Measurements from ENCODE around the gene HACD4. TPM values are rescaled to one million over a fixed set of nuclear protein-coding genes. Genes with fewer than 3 reads are reported as not detected.

Gene HACD4
- total RNA-seq, 1 experiment from 2014 or later, result 0.63 TPM

GRCh38 chr9:21077781-21078180 is 46.3 kb upstream of the HACD4 start, which contains the start of gene IFNB1:
Gene IFNB1, minus strand, starts transcription at chr9:21077942. Its CDS starts 73 bp downstream, at chr9:21077869.
- H2BK120ac ChIP-seq (ENCODE audit: low read depth, low read length, poor library complexity, severe bottlenecking), result no peak within 1 kb of the TSS
- no peak within 1 kb of the TSS for H2AFZ ChIP-seq (ENCODE audit: low read length)
- H3K36me3 Mint-ChIP-seq (ENCODE audit: insufficient read depth in 1 of 3, low read depth in 3 of 3), result peaks cover 0 to 6% (median 0%) of the 10 kb centered on the region in 3 experiments; a peak in 3 of 7 replicates
- H3K56ac ChIP-seq (ENCODE audit: insufficient read length, low read depth, low read length), result no peak within 1 kb of the TSS
- no peak for DNase-seq
- no peak within 1 kb of the TSS for H3K27ac ChIP-seq (ENCODE audit: insufficient read length, low read depth, low read length)
- no peaks in the 10 kb centered on the region for H3K9me3 ChIP-seq (ENCODE audit: control insufficient read depth, low read depth, low read length)
- H2AK5ac ChIP-seq (ENCODE audit: insufficient read length, low read length), result no peak within 1 kb of the TSS
- no peaks in the 10 kb centered on the region for H3K27me3 Mint-ChIP-seq (ENCODE audit: low read depth)
- H2BK12ac ChIP-seq (ENCODE audit: insufficient read length, low read depth, low read length), result no peak within 1 kb of the TSS
- no peak within 1 kb of the TSS for H3K4ac ChIP-seq (ENCODE audit: low read depth, low read length)
- H3K9ac ChIP-seq (ENCODE audit: extremely low read depth, insufficient read length, low read length), result no peak within 1 kb of the TSS
- H2BK20ac ChIP-seq (ENCODE audit: low read depth, low read length, poor library complexity, severe bottlenecking), result no peak within 1 kb of the TSS
- H3K27me3 ChIP-seq (ENCODE audit: insufficient read depth, low read length), result no peaks in the 10 kb centered on the region
- no peak within 1 kb of the TSS for H4K5ac ChIP-seq (ENCODE audit: insufficient read length, low read depth, low read length)
- H3K9me3 Mint-ChIP-seq, result peaks cover 0 to 6% of the 10 kb centered on the region in 2 experiments; a peak in 2 of 5 replicates
- H3K4me3 Mint-ChIP-seq, result no peak within 1 kb of the TSS
- no peak within 1 kb of the TSS for H4K8ac ChIP-seq (replicated peaks; ENCODE audit: insufficient read length, low read depth, low read length)
- no peak within 1 kb of the TSS for H2BK15ac ChIP-seq (ENCODE audit: low read depth, low read length)
- no peak within 1 kb of the TSS for H3K4me2 ChIP-seq (ENCODE audit: insufficient read depth, insufficient read length, low read length)
- WGBS (ENCODE audit: extremely low coverage, insufficient read length, low lambda C conversion rate), result no CpG with 5 or more reads among the region's 3 CpGs
- no peak within 1 kb of the TSS; a peak in 1 of 7 replicates for H3K27ac Mint-ChIP-seq
- H4K20me1 ChIP-seq (ENCODE audit: control insufficient read depth, insufficient read depth, insufficient read length), result no peaks in the 10 kb centered on the region
- H3K4me1 Mint-ChIP-seq, result peaks cover 14 to 19% of the 10 kb centered on the region in 2 experiments
- TF ChIP-seq, protein P1, sequence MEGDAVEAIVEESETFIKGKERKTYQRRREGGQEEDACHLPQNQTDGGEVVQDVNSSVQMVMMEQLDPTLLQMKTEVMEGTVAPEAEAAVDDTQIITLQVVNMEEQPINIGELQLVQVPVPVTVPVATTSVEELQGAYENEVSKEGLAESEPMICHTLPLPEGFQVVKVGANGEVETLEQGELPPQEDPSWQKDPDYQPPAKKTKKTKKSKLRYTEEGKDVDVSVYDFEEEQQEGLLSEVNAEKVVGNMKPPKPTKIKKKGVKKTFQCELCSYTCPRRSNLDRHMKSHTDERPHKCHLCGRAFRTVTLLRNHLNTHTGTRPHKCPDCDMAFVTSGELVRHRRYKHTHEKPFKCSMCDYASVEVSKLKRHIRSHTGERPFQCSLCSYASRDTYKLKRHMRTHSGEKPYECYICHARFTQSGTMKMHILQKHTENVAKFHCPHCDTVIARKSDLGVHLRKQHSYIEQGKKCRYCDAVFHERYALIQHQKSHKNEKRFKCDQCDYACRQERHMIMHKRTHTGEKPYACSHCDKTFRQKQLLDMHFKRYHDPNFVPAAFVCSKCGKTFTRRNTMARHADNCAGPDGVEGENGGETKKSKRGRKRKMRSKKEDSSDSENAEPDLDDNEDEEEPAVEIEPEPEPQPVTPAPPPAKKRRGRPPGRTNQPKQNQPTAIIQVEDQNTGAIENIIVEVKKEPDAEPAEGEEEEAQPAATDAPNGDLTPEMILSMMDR (conservative IDR thresholded peaks at IDR 0.05), result no peak
- H2BK5ac ChIP-seq (ENCODE audit: insufficient read length, low read length), result no peak within 1 kb of the TSS
- H3K14ac ChIP-seq (ENCODE audit: insufficient read depth, low read length), result no peak within 1 kb of the TSS
- H3K79me1 ChIP-seq (ENCODE audit: insufficient read depth, low read depth, low read length, poor library complexity, severe bottlenecking), result no peaks in the 10 kb centered on the region
- no peak within 1 kb of the TSS for H3K18ac ChIP-seq (ENCODE audit: insufficient read length, low read depth, low read length)
- no peaks in the 10 kb centered on the region for H3K79me2 ChIP-seq (ENCODE audit: insufficient read depth, low read length)
- H3K23ac ChIP-seq (ENCODE audit: insufficient read length, low read depth, low read length), result no peak within 1 kb of the TSS
- H4K91ac ChIP-seq (ENCODE audit: insufficient read length, low read depth, low read length), result no peak within 1 kb of the TSS
- no peaks in the 10 kb centered on the region for H3K4me1 ChIP-seq (ENCODE audit: insufficient read depth, low read length)
- no peaks in the 10 kb centered on the region for H3K23me2 ChIP-seq (ENCODE audit: insufficient read length, low read depth, low read length, poor library complexity, severe bottlenecking)
- H3T11ph ChIP-seq (ENCODE audit: low read length), result no peak within 1 kb of the TSS

All from H9 (cell line).